Epithelial cell of prostate (primary cell): ENCODE data around the gene TRAF3.
"Not testable (repeated sequence)": the region's sequence is repeated elsewhere in the genome, so short reads cannot be mapped to it uniquely, and the experiment has no call there.

Experiments
- DNase-seq: peaks from one replicate; pipeline ENCODE4 v3.0.0-alpha.2; 2011; ENCODE audit warnings: low read depth, low spot score
- H3K27ac ChIP-seq: fragments of 450-650 bp; 2 replicates; pipeline ENCODE4 v1.5.1; 2017; ENCODE audit warnings: mild to moderate bottlenecking

Gene TRAF3

DNA sequence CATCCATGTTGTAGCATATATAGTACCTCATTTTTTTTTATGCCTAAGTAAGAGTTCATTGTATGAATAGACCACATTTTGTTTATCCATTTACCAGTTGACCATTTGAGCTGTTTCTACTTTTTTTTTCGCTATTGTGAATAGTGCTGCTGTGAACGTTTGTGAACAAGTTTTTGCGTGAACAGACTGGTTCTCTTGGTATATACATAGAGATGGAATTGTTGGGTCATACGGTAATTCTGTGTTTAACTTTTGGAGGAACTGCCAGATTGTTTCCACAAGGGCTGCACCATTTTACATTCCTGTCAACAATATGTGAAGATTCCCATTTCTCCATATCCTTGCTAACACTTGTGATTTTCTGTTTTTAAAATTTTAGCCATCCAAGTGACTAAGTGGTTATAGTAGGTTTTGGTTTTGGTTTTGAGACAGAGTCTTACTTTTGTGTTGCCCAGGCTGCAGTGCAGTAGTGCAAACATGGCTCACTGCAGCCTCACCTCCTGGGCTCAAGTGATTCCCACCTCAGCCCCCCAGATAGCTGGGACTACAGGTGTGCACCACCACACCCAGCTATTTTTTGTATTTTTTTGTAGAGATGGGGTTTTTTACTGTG lies 76.9 kb downstream of the TRAF3 start:
- no peak for DNase-seq

DNA sequence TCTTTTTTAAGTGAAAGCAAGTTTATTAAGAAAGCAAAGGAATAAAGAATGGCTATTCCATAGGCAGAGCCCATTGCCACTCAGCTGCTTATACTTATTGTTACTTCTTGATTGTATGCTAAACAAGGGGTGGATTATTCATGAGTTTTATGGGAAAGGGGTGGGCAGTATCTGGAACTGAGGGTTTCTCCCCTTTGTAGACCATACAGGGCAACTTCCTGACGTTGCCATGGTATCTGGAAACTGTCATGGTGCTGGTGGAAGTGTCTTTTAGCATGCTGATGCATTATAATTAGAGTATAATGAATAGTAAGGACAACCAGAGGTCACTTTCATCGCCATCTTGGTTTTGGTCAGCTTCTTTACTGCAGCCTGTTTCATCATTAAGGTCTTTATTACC lies 78.9 kb downstream of the TRAF3 start:
- no peak overlapping the region for H3K27ac ChIP-seq
- no peak for DNase-seq

More for the DNA sequence above, 76.9 kb downstream of the TRAF3 start:
- H3K27ac ChIP-seq: no peak overlapping the region

DNA sequence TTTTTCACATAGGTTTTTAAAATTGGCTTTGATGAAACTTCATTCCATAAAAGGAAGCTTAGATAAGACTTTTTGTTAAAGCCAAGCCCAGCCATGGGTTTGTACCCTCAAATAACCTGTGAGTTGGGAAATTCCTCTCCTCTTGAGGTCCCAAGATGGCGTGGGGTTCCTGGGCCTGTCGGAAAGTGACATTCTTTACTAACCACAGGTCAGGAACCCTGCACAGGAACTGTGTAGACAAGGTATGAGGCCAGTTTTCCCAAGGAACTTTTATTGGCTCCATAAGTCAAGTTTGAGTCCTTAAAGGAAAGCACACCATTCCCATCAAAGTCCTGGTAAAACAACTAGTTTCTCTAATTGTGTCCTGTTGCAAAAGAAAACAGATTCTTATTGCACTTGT lies 80.2 kb downstream of the TRAF3 start:
- no peak overlapping the region for H3K27ac ChIP-seq
- DNase-seq: no peak

DNA sequence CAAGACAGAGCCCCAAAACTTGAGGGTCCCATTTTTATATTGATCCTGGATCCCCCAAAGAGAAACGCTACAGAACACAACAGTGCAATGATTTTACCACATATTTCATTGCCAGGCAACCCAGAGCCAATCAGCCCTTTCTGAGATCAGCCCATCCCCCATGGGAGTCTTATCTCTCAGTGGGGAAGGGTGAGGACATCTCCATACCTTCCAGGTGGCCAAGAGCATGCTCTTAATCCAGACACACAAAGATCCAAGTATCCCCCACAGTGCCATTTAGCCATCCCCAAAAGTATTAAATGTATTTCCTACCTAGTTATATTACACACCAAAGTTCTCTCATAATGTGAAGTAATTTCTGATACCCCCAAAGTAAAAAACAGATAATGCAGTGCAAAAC lies 82.7 kb downstream of the TRAF3 start:
- DNase-seq: no peak
- H3K27ac ChIP-seq: no peak overlapping the region

DNA sequence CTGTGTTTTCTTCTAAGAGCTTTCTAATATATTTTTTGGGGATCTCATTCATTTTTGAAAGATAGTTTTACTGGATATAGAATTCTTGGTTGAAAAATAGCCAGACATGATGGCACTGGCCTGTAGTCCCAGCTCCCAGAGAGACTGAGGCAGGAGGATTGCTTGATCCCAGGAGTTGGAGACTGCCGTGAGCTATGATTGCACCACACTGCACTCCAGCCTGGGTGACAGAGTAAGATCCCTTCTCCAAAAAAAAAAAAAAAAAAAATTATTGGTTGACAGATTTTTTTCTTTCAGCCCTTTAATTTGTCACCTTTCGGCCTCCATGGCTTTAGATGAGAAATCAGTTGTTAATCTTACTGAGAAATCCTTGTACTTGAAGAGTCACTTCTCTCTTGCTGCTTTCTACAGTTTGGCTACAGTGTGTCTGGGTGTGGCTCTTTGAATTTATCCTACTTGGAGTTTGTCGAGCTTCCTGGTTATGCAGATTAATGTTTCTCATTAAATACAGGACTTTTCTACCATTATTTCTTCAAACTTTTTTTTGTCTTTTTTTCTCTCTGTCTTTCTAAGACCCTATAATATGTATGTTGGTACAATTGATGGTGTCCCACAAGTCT lies 85.0 kb downstream of the TRAF3 start:
- no peak overlapping the region for H3K27ac ChIP-seq
- no peak for DNase-seq

DNA sequence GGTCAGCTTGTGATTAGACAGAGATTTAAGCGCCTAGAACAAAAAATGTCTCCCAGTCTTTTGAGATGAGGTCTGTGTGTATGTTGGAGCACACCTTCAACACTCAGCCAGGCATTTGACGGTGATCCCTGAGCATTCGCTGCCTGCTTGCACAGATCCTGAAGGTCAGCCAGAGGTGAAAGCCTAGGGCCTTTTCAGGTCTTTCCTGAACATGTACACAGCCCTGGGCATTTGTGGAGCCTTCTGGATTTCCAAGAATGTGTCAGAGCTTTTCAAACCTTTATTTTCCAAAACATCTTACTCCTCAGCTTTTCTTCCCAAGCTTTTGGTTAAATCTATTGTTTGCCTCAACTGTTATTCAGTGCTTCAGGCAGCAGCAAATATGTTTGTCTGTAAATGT lies 86.1 kb downstream of the TRAF3 start:
- H3K27ac ChIP-seq: no peak overlapping the region
- DNase-seq: no peak

DNA sequence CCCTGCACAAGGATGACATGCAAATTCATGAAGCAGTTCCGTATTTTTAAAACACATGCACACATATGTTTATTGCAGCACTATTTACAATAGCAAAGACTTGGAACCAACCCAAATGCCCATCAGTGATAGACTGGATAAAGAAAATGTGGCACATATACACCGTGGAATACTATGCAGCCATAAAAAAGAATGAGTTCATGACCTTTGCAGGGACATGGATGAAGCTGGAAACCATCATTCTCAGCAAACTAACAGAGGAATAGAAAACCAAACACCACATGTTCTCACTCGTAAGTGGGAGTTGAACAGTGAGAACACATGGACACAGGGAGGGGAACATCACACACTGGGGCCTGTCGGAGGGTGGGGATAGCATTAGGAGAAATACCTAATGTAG lies 88.7 kb downstream of the TRAF3 start:
- not testable (repeated sequence) for DNase-seq, H3K27ac ChIP-seq

DNA sequence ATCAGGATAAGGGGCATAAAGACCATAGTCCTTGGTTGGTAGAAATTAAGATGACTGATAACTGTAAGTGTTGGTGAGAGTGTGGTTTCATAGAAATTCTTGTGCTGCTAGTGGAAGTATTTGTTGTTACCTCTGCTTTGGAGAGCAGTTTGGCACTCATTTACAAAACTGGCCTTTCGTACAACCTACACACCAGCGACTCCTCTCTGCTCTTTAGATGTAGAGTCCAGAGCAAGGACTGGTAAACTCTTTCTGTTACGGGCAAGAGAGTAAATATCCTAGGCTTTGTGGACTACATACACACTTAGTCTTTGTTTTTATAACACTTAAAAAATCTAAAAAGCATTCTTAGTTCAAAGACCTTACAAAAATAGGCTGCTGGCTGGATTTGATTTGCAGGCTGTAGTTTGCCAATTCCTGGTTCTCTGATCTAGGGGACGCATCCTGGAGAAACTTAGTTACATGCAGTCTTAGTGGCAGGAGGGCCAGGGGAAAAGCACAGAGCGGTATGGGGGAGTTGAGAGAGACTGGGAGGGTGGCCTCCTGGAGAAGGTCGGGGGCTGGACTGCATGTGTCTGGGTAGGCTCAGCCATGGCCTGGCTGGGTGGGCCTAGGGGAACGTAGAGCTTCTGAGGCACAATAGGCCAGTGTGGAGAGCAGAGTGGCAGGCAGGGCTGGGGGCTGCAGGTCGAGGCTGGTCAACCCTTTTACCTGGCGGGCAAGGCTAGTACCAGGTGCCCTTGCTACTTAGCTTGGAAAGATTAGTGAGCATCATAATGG lies 89.9 kb downstream of the TRAF3 start:
- no peak overlapping the region for H3K27ac ChIP-seq
- no peak for DNase-seq

DNA sequence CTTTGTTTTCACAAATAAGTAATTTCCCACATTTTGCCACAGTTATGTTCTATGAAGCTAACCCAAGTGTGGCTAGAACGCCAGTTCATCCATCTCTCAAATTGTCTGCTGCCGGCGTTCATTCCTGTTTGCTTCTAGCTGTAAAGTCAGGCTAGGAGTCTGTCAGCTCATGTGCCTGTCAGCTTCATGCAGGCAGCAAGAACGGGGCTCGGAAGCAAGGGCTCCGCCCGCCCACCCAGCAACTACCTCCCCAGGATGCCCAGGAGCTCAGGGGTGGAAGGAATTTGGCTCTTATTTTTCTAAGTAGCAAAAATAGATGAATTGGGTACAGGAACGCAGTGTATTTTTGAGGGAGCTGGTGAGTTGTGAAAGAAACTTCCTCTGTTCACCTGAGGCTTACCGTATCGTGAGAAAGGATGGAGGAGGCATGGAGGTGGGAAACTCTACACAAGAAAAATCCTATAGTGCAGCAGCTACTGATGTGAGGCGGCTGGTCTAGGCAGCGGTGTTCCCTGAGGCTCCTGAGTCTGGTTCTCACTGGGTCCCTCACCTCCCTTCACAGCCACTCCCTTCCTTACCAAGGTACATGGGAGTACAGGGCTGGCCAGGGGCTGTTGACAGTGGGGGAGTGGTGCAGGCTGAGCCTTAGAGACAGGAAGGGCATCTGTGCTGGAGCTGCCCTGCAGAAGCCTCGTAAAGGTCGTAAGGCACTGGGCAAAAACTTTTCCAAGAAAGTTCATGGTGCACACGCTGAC lies 90.8 kb downstream of the TRAF3 start:
- DNase-seq: no peak
- H3K27ac ChIP-seq: no peak overlapping the region

DNA sequence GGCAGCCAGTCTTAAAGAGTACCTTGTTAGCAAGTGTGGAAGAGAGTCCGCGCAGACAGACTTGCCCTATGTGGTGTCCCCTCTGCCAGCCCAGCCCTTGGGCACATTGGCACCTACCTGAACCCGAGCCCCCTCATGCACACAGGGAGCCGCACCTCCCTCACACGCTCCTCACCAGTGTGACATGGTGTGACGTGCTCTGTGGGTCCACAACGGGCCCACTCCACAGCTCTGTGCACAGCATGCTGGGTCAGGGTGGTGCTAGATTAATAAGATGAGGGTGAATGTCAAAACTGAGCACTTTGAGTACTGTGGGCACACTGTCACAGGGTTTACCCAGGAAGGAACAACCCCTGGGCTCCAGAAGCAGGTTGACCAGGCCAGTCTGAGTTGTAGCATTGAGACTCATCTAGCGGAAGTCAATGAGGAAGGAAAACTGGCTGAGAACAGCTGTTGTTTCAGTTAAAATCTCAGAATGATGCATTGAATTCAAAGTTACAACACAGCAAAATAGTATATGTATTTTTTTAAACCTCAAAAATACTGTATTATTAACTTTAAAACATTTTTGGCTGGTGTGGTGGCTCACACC lies 91.8 kb downstream of the TRAF3 start:
- H3K27ac ChIP-seq: no peak overlapping the region
- no peak for DNase-seq

DNA sequence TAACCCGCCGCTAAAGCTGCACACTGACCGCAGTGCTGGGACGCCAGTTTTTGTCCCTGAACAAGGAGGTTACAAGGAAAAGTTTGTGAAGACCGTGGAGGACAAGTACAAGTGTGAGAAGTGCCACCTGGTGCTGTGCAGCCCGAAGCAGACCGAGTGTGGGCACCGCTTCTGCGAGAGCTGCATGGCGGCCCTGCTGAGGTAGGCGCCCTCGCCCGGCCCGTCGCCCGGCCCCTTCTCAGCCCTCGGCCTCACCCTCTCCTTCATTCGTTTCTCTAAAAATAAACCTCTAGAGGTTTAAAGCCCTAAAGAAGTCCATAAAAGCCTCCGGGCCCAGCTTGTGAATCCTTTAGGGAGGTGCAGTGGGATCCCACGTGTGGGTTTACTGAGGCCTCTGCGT lies 93.0 kb downstream of the TRAF3 start:
- no peak for DNase-seq
- no peak overlapping the region for H3K27ac ChIP-seq

DNA sequence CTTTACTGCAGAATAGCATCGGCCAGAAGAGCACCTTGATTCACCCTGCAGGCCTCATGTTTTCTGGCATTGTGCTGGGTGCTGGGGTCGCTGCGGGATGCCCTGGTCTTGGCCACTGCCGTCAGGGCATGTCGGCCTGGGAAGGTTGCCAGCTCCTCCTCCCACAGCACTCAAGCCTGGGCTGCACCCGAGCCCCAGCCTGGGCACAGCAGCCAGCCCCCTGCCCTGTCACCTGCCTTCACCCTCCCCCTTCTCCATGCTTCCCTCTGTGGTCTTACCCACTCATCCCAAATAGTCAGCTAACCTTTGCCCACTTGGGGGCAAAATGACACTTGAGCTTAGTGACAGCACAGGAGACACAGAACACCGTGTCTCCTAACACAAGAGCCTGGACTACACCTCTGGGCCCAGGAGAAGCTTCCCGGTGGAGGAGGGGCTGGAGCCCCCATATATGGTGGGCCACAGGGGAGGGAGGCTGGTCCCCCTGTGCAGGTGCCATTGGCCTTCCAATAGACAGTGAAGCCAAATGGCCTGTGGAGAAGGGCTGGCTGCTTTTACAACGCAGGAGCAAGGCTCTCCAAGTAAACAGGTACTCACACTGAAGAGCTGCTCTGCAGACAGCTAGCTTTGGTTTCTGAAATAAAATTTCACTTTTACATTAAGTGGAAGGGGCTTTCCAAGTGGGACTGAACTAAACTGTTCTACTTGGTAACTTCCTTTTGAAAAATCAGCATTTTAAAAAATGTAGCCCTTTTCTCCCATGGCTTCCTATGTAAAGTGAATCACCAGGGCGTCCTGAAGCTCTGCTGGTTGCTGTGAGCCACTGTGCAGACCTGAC lies 94.0 kb downstream of the TRAF3 start:
- no peak overlapping the region for H3K27ac ChIP-seq

DNA sequence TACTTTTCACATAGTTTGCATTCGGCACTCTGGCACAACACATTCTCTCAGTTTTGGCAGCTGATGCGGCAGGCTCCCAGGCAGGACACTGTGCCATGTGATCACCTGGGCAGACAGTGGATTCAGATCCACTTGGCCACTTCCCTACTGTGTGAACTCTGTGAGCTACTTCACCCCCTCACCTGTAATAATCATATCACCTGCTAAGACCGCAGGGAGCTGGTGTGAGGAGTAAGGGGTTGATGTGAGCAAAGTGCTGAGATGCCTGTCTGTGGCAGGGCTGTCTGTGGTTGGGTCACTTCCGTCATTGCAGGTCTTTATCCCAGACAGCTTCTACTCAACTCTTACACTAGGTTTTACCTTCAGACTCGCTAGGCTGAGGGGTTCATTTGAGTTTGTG lies 94.8 kb downstream of the TRAF3 start:
- no peak for DNase-seq
- no peak overlapping the region for H3K27ac ChIP-seq

More for the DNA sequence above, 94.0 kb downstream of the TRAF3 start:
- DNase-seq: no peak

DNA sequence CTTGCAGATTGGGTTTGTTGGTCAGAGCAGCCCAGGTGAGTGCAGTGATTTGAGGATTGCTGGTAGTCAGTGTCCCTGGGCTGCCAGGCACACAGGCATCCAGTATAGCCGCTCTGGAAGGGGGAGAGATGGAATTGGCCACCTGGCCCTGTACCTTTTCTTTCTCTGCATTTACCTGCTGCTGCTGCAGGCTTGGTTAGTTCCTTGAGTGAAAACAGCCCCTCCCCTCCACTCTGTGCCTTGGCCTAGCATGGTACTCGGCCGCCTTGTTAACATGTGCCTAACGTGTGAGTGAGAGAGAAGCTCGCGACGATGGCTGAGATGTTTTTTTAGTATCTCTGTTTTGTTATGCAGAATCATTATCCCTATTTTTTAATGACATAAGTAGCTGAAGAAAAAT lies 95.9 kb downstream of the TRAF3 start:
- H3K27ac ChIP-seq: no peak overlapping the region
- no peak for DNase-seq

DNA sequence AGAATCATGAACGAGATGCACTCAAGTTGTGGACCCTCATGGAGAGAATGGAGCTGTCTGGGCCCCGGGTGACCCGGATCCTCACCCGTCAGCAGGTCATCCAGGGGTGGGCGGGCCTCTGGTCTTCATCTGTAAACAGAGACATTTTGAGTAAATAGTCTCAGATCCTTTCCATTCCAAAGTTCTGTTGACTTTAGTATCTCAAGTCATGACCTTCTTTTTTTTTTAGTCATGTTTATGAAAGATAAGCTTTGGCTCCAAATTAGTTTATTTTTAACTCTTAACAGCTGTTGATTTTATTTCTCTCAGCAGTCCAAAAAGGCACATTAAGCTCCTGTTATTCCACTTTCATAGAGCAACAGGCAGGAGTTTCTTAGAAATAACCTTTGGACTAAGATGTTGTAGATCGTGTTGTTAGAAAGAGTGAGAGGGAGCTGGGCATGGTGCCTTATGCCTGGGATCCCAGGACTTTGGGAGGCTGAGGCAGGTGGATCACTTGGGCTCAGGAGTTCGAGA lies 96.4 kb downstream of the TRAF3 start:
- H3K27ac ChIP-seq: no peak overlapping the region
- no peak for DNase-seq

DNA sequence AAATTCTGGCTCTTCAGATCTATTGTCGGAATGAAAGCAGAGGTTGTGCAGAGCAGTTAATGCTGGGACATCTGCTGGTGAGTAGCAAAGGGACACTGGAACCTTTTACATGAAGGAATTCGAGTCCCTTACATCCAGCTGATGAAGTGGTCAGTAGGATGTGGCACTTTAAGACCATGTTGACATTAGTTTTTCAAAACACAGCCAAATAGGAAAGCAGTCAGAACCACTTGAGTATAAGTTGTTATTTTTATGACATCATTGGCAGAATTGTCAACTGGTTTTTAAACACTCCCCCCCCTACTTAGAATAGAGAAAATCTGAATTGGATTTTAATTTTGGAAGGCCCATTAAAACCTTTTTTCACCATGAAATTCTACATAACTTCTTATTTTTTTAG lies 98.4 kb downstream of the TRAF3 start:
- H3K27ac ChIP-seq: no peak overlapping the region
- no peak for DNase-seq

DNA sequence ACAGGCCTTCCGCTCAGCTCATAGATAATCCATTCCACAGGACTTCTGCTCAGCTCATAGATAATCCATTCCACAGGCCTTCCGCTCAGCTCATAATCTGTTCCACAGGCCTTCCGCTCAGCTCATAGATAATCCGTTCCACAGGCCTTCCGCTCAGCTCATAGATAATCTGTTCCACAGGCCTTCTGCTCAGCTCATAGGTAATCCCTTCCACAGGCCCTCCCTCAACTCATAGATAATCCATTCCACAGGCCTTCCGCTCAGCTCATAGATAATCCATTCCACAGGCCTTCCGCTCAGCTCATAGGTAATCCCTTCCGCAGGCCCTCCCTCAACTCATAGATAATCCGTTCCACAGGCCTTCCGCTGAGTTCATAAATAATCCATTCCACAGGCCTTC lies 100.3 kb downstream of the TRAF3 start:
- not testable (repeated sequence) for H3K27ac ChIP-seq, DNase-seq

DNA sequence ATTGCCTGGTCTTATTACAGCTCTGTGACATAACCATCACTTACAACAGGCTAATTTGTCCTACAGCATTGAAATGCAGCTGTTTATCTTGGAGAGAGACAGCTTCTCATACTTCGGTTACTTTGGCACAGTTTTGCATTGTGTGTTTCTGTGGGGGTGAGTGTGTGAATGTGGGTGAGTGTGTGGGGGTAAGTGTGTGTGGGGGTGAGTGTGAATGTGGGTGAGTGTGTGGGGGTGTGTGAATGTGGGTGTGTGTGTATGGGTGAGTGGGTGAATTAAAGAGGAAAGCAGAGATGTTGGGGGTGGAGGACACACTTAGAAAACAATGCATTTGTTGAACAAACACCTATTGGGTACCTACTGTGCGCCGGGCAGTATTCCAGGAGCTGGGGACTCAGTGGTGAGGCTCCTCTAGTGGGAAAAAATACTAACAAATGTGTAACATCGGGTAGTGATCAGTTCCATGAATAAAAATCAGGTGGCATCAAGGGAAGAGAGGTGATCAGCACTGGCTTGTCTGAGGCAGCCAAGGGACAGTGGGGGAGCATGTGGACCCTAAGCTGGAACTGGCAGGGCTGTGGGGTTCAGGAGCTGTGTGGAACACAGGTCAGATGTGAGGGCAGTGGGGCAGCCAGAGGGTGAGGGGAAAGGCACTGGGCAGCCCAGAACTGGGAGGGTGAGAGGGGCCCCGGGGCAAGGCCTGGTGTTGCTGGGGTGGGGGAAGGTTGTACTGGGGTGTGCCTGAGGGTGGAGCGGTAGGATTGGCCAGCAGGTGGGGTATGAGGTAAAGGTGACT lies 101.1 kb downstream of the TRAF3 start:
- DNase-seq: no peak
- peak overlapping the region; percentile 34 for H3K27ac ChIP-seq
